Activated CD8-positive, alpha-beta memory T cell treated with anti-CD3 and anti-CD28 coated beads, Interleukin-2, amount 50 U/mL, for 48 hours (primary cell): ENCODE measurements around the gene SLC13A2.

Experiments used
- DNase-seq: peaks from one replicate; pipeline ENCODE4 v3.0.0-alpha.2; 2020

SLC13A2 gene

GRCh38 chr17:28471531-28472342 lies 1.7 kb upstream of the SLC13A2 start:
- DNase-seq: no peak

- DNase-seq: no peak
These were observed 460 bp upstream of the SLC13A2 start for GRCh38 chr17:28472871-28473497.

- DNase-seq: no peak
These were observed 677 bp downstream of the SLC13A2 start for GRCh38 chr17:28474111-28474531.

GRCh38 chr17:28475151-28475900 lies 1.9 kb downstream of the SLC13A2 start:
- peak; percentile 23 for DNase-seq

GRCh38 chr17:28476076-28476865 lies 2.8 kb downstream of the SLC13A2 start:
- DNase-seq: peak; percentile 20

GRCh38 chr17:28477928-28478327 lies 4.5 kb downstream of the SLC13A2 start:
- peak; percentile 4 for DNase-seq

GRCh38 chr17:28478712-28479615 lies 5.5 kb downstream of the SLC13A2 start:
- DNase-seq: peak; percentile 33

GRCh38 chr17:28480278-28480677 lies 6.8 kb downstream of the SLC13A2 start:
- no peak for DNase-seq

GRCh38 chr17:28480799-28481571 lies 7.5 kb downstream of the SLC13A2 start:
- no peak for DNase-seq

- DNase-seq: no peak
These were observed 9.2 kb downstream of the SLC13A2 start for GRCh38 chr17:28482551-28483199.

- DNase-seq: no peak
These were observed 10.9 kb downstream of the SLC13A2 start for GRCh38 chr17:28484296-28484695.

GRCh38 chr17:28485049-28485448 lies 11.6 kb downstream of the SLC13A2 start:
- no peak for DNase-seq

GRCh38 chr17:28487881-28488532 lies 14.6 kb downstream of the SLC13A2 start:
- DNase-seq: no peak

- no peak for DNase-seq
These were observed 15.3 kb downstream of the SLC13A2 start for GRCh38 chr17:28488533-28489276.

- no peak for DNase-seq
These were observed 17.8 kb downstream of the SLC13A2 start for GRCh38 chr17:28491286-28491685.

- DNase-seq: no peak
These were observed 18.4 kb downstream of the SLC13A2 start for GRCh38 chr17:28491860-28492259.

GRCh38 chr17:28492352-28493310 lies 19.2 kb downstream of the SLC13A2 start:
- DNase-seq: no peak

- DNase-seq: no peak
These were observed 20.0 kb downstream of the SLC13A2 start for GRCh38 chr17:28493460-28493859.
